GM23338 (cell line): ENCODE results near the gene HDC. TPM values are rescaled to one million over a fixed set of nuclear protein-coding genes. Genes with fewer than 3 reads are reported as not detected.

ENCODE experiments used
- ATAC-seq: fragments of 200-7000 bp; cut with Tn5 transposase; 3 replicates; pipeline ENCODE4 v1.9.1; 2020
- DNase-seq: peaks from one replicate; pipeline ENCODE4 v3.0.0-alpha.2; 2015; ENCODE audit warnings: low spot score
- H2AFZ ChIP-seq: fragments of 200-600 bp; sonication (generic); 2 replicates; pipeline ENCODE4 v1.8.0; 2016; ENCODE audit warnings: antibody characterized with exemption, mild to moderate bottlenecking, moderate library complexity
- H3F3A ChIP-seq: fragments of 200-600 bp; sonication (generic); replicated peaks from 2 replicates; pipeline ENCODE4 v1.8.0; 2017; ENCODE audit warnings: antibody characterized with exemption, mixed run types, low read depth
- H3K27ac ChIP-seq: fragments of 200-600 bp; sonication (generic); 2 replicates; pipeline ENCODE4 v1.6.1; 2016; ENCODE audit warnings: low read depth
- H3K27me3 ChIP-seq: fragments of 200-600 bp; sonication (generic); 2 replicates; pipeline ENCODE4 v1.8.0; 2016; ENCODE audit warnings: mild to moderate bottlenecking, mixed run types, moderate library complexity; ENCODE audit not compliant: insufficient read depth
- H3K36me3 ChIP-seq: fragments of 200-600 bp; sonication (generic); 2 replicates; pipeline ENCODE4 v1.8.0; 2016; ENCODE audit warnings: mild to moderate bottlenecking; ENCODE audit not compliant: insufficient read depth
- H3K4me1 ChIP-seq: fragments of 200-600 bp; sonication (generic); 2 replicates; pipeline ENCODE4 v1.8.0; 2016; ENCODE audit warnings: mild to moderate bottlenecking, moderate library complexity; ENCODE audit not compliant: insufficient read depth
- H3K4me2 ChIP-seq: fragments of 200-600 bp; sonication (generic); 2 replicates; pipeline ENCODE4 v1.7.1; 2017; ENCODE audit warnings: mixed run types
- H3K4me3 ChIP-seq: fragments of 200-600 bp; sonication (generic); 2 replicates; pipeline ENCODE4 v1.6.1; 2016; ENCODE audit warnings: mixed run types
- H3K79me2 ChIP-seq: fragments of 200-600 bp; sonication (generic); replicated peaks from 2 replicates; pipeline ENCODE4 v1.8.0; 2017; ENCODE audit warnings: mild to moderate bottlenecking; ENCODE audit not compliant: insufficient read depth
- H3K9me2 ChIP-seq: fragments of 200-600 bp; sonication (generic); 2 replicates; pipeline ENCODE4 v1.8.0; 2017; ENCODE audit not compliant: insufficient read depth
- H4K20me1 ChIP-seq: fragments of 200-600 bp; sonication (generic); replicated peaks from 2 replicates; pipeline ENCODE4 v1.8.0; 2017; ENCODE audit warnings: mild to moderate bottlenecking; ENCODE audit not compliant: insufficient read depth
- H3K27ac Mint-ChIP-seq: 2 replicates; pipeline ENCODE4 v1.8.0; 2020; ENCODE audit warnings: inconsistent platforms, mild to moderate bottlenecking, moderate library complexity, mixed read lengths
- H3K27me3 Mint-ChIP-seq: 3 replicates; pipeline ENCODE4 v1.8.0; 2022; ENCODE audit warnings: low read depth, mild to moderate bottlenecking, moderate library complexity, mixed read lengths, inconsistent platforms; ENCODE audit not compliant: insufficient read depth, poor library complexity
- H3K36me3 Mint-ChIP-seq: 3 replicates; pipeline ENCODE4 v1.8.0; 2021; ENCODE audit warnings: low read depth, mild to moderate bottlenecking, inconsistent platforms, moderate library complexity, mixed read lengths
- H3K4me1 Mint-ChIP-seq: 3 replicates; pipeline ENCODE4 v1.8.0; 2020; ENCODE audit warnings: mild to moderate bottlenecking, inconsistent platforms, mixed read lengths
- H3K4me3 Mint-ChIP-seq: 3 replicates; pipeline ENCODE4 v1.8.0; 2021; ENCODE audit warnings: moderate library complexity, mild to moderate bottlenecking, inconsistent platforms, mixed read lengths
- H3K9me3 Mint-ChIP-seq: 3 replicates; pipeline ENCODE4 v1.8.0; 2020; ENCODE audit warnings: moderate library complexity, mild to moderate bottlenecking, inconsistent platforms, mixed read lengths
- CREB1 ChIP-seq: fragments of 250-450 bp; sonication (Bioruptor Pico); IDR thresholded peaks from 2 replicates; pipeline ENCODE4 v1.5.0; 2020; ENCODE audit warnings: low read depth, mild to moderate bottlenecking, moderate library complexity
- ETS1 ChIP-seq: IDR thresholded peaks from 2 replicates; pipeline ENCODE4 v1.6.1; 2016; ENCODE audit warnings: antibody characterized with exemption
- EZH2 ChIP-seq: fragments of 200-600 bp; sonication (generic); IDR thresholded peaks from one replicate; pipeline ENCODE4 v1.8.0; 2017; ENCODE audit warnings: antibody characterized with exemption, mild to moderate bottlenecking, low read depth; ENCODE audit not compliant: unreplicated experiment
- EZH2phosphoT487 ChIP-seq: fragments of 200-600 bp; sonication (generic); IDR thresholded peaks from one replicate; pipeline ENCODE4 v1.8.1; 2018; ENCODE audit warnings: antibody characterized with exemption; ENCODE audit not compliant: unreplicated experiment
- JUNB ChIP-seq: IDR thresholded peaks from one replicate; pipeline ENCODE4 v1.6.1; 2016; ENCODE audit warnings: antibody characterized with exemption; ENCODE audit not compliant: unreplicated experiment
- NANOG ChIP-seq: IDR thresholded peaks from 2 replicates; pipeline ENCODE4 v1.6.1; 2016; ENCODE audit warnings: antibody characterized with exemption, borderline replicate concordance
- POLR2AphosphoS5 ChIP-seq: IDR thresholded peaks from 2 replicates; pipeline ENCODE4 v1.6.1; 2016; ENCODE audit warnings: antibody characterized with exemption, low read depth
- REST ChIP-seq: IDR thresholded peaks from one replicate; pipeline ENCODE4 v1.6.1; 2018; ENCODE audit warnings: antibody characterized with exemption; ENCODE audit not compliant: unreplicated experiment
- STAT1 ChIP-seq: IDR thresholded peaks from one replicate; pipeline ENCODE4 v1.6.1; 2016; ENCODE audit warnings: antibody characterized with exemption; ENCODE audit not compliant: unreplicated experiment
- ZNF114 ChIP-seq: fragments of 250-450 bp; sonication (Bioruptor Pico); IDR thresholded peaks from 2 replicates; pipeline ENCODE4 v1.5.0; 2020; ENCODE audit warnings: mild to moderate bottlenecking, moderate library complexity
- ZNF331 ChIP-seq: fragments of 250-450 bp; sonication (Bioruptor Pico); IDR thresholded peaks from 2 replicates; pipeline ENCODE4 v1.5.0; 2020; ENCODE audit warnings: low read depth, mild to moderate bottlenecking, moderate library complexity
- ZNF462 ChIP-seq: fragments of 250-450 bp; sonication (Bioruptor Pico); IDR thresholded peaks from 2 replicates; pipeline ENCODE4 v1.5.0; 2020; ENCODE audit warnings: mild to moderate bottlenecking, moderate library complexity
- polyA plus RNA-seq: library from polyadenylated mRNA; unstranded; fragments of >200 nt; fragmentation: Nextera tagmentation; extraction: Ambion mirVana; gene quantifications from 2 replicates; pipeline ENCODE4 v1.2.1, GENCODE V29; 2016
- total RNA-seq: library from RNA; depleted of rRNA; stranded (reverse); fragments of >200 nt; shearing (Covaris generic); gene quantifications from 2 replicates; pipeline ENCODE4 v1.2.3, GENCODE V29; 2014
- TF ChIP-seq, protein P1 (sequence below), 2 experiments: fragments of 200-600 bp in 1 of 2; sonication (generic) in 1 of 2; conservative IDR thresholded peaks; 2 replicates each; pipeline versions ENCODE4 v1.5.1 to v1.6.1; 2016 to 2017; ENCODE audit warnings: antibody characterized with exemption in 2 of 2, low read depth in 2 of 2, mild to moderate bottlenecking in 2 of 2, moderate library complexity in 1 of 2

Gene HDC
- total and polyA plus RNA-seq, 2 experiments from 2014 or later = not detected

- DNase-seq = no peak
Observed at GRCh38 chr15:50248994-50249582, 16.4 kb downstream of the HDC start.

More at GRCh38 chr15:50248994-50249582, 16.4 kb downstream of the HDC start:
- Histone ChIP-seq H3K79me2 (no peaks in the 10 kb centered on the region), H2AFZ (no peak overlapping the region), H3K36me3 (no peaks in the 10 kb centered on the region), H3F3A (no peaks in the 10 kb centered on the region), H3K27me3 (no peaks in the 10 kb centered on the region), H3K4me2 (no peak overlapping the region), H3K27ac (no peak overlapping the region), H3K4me3 (no peak overlapping the region), H4K20me1 (no peaks in the 10 kb centered on the region), H3K4me1 (no peaks in the 10 kb centered on the region), H3K9me2 (peaks cover 6% of the 10 kb centered on the region; the same call in 1 of the 2 replicates)
- H3K36me3 Mint-ChIP-seq = no peaks in the 10 kb centered on the region
- no peak overlapping the region for H3K4me3 Mint-ChIP-seq
- TF ChIP-seq CREB1 (CRISPR knock-in tag) (no peak), EZH2phosphoT487 (no peak), STAT1 (no peak), ETS1 (no peak), ZNF462 (CRISPR knock-in tag) (no peak), NANOG (no peak), ZNF114 (CRISPR knock-in tag) (no peak), REST (no peak), POLR2AphosphoS5 (no peak), EZH2 (no peak), ZNF331 (CRISPR knock-in tag) (no peak), JUNB (no peak)
- TF ChIP-seq, protein P1, sequence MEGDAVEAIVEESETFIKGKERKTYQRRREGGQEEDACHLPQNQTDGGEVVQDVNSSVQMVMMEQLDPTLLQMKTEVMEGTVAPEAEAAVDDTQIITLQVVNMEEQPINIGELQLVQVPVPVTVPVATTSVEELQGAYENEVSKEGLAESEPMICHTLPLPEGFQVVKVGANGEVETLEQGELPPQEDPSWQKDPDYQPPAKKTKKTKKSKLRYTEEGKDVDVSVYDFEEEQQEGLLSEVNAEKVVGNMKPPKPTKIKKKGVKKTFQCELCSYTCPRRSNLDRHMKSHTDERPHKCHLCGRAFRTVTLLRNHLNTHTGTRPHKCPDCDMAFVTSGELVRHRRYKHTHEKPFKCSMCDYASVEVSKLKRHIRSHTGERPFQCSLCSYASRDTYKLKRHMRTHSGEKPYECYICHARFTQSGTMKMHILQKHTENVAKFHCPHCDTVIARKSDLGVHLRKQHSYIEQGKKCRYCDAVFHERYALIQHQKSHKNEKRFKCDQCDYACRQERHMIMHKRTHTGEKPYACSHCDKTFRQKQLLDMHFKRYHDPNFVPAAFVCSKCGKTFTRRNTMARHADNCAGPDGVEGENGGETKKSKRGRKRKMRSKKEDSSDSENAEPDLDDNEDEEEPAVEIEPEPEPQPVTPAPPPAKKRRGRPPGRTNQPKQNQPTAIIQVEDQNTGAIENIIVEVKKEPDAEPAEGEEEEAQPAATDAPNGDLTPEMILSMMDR (conservative IDR thresholded peaks at IDR 0.05; ENCODE audit: low read depth in 2 of 2) = no peak
- H3K27me3 Mint-ChIP-seq = peaks cover 3% of the 10 kb centered on the region
- no peaks in the 10 kb centered on the region for H3K4me1 Mint-ChIP-seq
- H3K9me3 Mint-ChIP-seq = no peaks in the 10 kb centered on the region
- no peak overlapping the region for H3K27ac Mint-ChIP-seq
- no peak for ATAC-seq
